HG02884 (cell line): ENCODE measurements around the gene VAV2.

Experiments
- ATAC-seq: cut with Tn5 transposase; IDR thresholded peaks from one replicate; pipeline ENCODE4 v1.9.1; 2021; ENCODE audit warnings: mild to moderate bottlenecking, moderate library complexity; ENCODE audit not compliant: unreplicated experiment

The VAV2 gene

DNA sequence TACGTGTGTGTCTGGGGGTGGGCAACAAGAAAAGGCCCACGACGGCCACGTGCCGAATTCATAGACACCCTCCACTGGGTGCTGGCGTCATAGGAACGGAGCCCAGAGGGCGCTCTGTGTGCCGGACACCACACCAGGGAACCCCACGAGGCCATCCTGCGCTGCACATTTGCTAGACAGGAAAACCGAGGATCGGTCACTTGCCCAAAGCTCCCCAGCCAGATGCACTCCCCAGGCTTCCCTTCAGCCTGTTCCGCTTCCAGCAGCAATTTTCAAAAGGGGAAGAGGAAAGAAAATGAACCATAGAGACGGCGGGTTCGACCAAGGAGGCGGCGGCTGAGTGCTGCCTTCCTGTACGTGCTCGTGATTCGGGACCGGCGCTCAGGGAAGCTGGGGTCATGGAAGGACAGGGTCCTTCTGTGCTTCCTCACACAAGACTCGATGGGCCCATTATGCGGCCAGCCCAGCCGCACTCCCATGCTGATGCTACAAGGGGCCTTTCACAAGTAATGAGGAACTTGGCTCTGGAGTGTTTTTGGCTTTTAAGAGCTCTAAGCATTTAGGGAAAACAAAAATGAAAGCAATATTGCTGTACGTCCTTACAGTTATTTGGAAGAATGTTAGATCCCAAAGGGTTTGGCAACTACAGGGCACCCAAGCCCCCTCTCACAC is 129.4 kb downstream of the VAV2 start:
- ATAC-seq: no peak

- ATAC-seq: no peak
Observed at GRCh38 chr9:133861692-133862091, 130.4 kb downstream of the VAV2 start.

GRCh38 chr9:133861086-133861485 is 131.0 kb downstream of the VAV2 start:
- ATAC-seq: no peak

DNA sequence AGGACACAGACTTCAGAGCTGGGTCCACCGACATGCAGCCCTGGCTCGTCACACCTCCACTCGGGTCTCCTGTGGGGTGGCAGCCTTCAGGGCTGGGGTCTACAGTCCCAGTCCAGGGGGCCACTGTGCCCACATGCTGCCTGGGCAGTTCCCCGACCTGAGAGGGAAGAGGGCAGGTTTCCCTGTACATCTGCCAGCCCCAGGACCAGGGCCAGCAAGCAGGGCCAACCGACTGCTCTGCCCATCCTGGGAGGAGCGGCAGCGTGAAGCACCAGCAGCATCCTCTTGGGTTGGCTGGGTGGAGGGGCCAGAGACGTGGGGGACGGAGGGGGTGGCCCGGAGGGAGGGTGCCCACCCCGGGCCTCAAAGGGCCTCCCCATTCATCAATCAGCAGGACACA is 133.4 kb downstream of the VAV2 start:
- ATAC-seq: no peak

- no peak for ATAC-seq
Observed at GRCh38 chr9:133857639-133858038, 134.5 kb downstream of the VAV2 start.

DNA sequence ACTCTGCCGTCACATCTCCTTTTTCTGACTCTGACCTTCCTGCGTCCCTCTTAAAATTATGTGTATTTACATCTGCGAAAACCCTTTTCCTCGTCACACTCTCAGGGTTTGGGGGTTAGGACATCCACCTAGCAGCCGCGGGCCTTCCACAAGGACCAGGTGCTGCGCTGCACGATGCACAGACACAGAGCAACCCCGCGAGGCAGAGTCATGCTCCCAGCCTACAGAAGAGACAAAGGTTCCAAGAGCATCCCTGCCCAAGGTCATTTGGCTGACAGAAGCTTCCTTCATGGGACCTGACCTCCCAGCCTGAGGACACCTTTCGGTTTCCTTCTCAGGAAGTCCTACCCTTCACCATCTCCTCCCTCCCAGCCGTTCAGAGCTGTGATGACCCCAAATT is 135.3 kb downstream of the VAV2 start:
- ATAC-seq: no peak

DNA sequence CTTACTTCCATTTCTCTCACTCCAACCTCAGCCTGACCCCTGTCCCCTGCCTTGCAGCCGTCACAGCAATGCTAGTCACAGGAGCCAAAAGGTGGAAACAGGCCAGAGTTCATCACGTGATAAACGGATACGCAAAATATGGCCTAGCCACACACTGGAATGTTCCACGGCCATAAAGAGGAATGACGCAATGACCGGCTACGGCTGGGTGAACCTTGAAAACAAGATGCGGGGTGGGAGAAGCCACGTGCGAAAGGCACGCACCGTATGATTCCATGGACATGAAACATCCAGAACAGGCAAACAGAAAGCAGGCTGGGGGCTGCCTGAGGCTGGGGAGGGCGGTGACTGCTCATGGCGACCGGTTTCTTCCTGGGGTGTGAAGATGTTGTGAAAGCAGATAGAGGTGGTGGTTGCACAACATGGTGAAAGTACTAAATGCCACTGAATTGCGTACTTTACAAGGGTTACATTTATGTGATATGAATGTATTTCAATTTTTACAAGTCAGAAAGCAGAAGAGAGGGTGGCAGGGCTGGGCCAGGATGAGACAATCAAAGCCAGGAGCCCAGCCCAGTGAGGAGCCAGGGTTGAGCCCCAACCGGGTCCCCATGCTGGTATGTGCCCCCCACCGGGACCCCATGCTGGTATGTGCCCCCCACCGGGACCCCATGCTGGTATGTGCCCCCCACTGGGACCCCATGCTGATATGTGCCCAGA is 136.2 kb downstream of the VAV2 start:
- no peak for ATAC-seq

DNA sequence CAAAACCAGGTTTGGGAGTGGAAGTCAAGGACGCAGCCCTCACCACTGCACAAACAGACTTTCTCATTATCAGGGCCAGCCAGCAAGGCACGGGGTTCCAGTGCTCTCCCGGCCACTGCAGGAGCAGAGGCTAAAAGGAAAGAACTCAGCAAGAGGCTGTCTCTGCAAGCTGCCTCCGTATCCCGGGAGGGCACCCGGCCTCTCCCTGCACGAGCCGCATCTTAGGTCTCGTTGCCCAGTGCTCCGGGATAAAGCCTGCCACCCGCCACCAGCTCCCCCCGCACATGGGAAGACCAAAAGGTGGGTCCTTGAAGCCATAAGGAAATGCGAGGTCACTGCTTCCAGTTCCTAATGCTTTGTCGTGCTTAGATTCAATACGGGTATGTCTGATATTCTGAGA is 136.8 kb downstream of the VAV2 start:
- no peak for ATAC-seq

- ATAC-seq: no peak
Observed at GRCh38 chr9:133854765-133855164, 137.4 kb downstream of the VAV2 start.

- ATAC-seq: no peak
Observed at GRCh38 chr9:133854048-133854447, 138.1 kb downstream of the VAV2 start.

DNA sequence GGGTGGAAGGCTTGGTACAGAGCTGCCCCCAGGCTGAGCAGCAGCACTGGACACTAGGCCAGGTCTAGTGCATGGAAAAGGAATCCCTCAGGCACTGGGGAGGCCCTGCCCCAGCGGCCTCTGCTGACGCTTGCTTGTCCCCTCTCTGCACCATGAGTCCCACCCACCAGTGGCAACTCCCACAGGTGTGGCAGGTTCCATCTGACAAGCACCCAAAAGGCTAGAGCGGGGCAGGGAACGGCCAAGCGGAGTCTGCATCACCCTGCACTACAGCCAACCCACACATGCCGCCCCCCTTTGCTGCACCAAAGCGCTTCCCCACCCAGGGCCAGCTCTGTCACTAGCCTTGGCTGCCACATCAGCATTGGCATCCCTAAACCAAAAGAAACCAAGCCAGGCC is 138.8 kb downstream of the VAV2 start:
- no peak for ATAC-seq

DNA sequence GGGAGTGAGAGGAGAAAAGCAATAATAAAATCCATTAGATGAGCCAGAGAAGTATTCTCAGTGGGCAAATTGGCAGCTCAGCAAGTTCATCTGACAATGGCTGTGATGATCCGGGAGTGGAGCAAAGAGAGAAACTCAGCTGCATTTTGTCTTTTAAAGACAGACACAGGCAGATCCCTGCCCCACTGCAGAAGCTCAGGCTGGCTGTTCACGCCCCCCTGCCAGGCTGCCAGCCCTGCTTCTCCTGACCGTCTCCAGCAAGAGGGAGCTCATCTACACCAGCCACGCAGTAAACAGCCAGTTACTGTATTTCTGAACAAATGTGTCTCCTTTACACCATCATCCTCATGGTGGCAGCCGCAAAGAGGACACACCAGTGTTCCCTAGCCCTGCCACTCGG is 139.7 kb downstream of the VAV2 start:
- no peak for ATAC-seq

- no peak for ATAC-seq
Observed at GRCh38 chr9:133851693-133852092, 140.4 kb downstream of the VAV2 start.

- ATAC-seq: no peak
Observed at GRCh38 chr9:133850937-133851336, 141.2 kb downstream of the VAV2 start.

- ATAC-seq: no peak
Observed at GRCh38 chr9:133850161-133850560, 142.0 kb downstream of the VAV2 start.

DNA sequence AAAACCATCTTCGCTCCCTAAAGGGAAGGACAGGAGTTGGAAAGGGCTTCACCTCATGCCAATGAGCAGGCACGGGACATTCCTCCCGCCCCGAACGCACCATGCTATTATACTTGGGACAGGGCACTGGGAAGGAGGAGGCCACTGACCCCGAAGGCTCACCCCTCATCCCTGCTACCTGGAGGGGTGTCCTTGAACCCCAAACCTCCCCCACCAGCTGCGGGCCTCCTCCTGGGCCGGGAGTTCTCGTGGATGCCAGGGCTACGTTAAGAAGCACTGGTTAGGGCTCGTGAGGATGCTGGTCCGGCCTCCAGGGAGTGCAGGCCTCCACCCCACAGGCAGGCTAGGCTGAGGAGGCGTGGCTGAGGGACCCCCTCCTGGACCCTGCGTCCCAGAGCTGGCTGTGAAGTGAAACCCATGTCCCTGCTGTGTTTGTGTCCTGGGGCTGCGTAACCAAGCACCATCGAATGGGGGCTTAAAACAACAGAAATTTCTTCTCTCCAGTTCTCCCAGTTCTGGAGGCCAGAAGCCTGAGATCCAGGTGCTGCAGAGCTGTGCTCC is 142.9 kb downstream of the VAV2 start:
- no peak for ATAC-seq

DNA sequence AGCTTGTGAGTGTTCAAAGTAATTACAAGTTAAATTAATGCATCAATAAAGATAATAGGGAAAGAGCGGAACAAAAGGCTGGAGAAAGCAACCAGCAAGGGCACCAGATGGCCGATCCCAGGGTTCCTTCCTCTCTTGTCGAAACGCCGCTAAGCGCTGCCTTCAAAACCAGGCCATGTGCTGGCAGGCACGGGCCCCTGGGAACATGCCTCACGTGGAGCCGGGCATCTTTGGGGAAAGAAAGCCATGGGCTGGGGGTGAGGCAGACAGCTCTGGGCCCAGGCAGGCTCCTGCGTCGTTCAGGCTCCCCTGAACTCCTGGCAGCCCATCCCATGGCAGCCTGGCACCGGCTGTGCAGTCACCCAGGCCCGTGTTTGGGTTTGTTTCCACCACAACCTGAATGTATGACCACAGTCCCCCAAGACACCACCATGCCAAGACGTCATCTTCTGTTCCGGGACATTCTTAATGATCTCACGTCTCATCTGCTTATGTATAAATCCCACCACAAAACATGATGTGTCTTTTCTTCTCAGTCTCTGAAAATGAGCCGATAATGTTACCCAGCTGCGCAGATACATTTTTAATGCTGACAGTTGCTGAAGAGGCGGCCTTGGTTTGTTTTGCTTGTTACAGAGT is 143.5 kb downstream of the VAV2 start:
- no peak for ATAC-seq

GRCh38 chr9:133846483-133847090 is 145.5 kb downstream of the VAV2 start:
- no peak for ATAC-seq

DNA sequence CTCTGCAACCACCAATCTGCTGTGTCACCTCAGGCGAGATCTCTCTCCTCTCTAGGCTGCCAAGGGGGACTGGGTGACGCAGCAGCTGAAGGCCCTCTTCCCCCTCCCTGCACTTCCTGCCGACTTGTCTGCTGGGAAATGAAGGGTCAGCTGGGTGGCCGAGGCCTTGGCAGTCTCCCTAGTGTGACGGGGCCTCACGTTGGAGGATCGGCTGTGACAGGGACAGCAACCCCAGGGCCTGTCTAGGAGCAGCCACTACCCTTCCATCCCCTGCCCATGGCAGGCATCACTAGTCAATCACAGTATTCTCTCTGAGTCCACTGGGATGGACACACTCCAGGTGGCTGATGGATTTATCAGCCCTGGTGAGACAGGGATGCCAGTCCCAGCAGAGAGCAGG is 146.7 kb downstream of the VAV2 start:
- ATAC-seq: no peak

DNA sequence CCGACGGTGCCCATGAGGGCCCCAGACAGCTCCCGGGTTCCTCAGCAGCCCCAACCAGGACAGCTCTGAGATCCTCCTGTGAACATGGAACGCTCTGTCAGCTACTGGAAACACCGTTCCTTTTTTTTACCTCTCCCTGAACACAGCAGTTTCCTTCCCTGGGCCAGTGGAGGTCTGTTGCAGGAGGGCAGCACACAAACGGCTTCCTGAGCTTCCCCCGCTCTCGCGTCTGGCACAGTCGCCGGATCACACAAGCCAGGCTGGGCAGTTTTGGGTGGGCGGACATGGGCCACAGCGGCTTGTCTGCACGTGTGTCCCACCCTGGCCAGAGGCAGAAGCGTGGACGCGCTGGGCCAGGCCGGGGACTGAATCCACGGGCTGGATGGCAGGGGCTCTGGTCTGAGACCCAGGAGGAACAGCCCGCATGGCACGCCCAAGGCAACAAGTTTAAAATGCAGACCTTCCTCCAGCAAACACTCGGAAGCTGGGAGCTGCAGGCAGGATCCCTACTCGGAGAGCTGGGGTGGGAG is 147.2 kb downstream of the VAV2 start:
- ATAC-seq: no peak

DNA sequence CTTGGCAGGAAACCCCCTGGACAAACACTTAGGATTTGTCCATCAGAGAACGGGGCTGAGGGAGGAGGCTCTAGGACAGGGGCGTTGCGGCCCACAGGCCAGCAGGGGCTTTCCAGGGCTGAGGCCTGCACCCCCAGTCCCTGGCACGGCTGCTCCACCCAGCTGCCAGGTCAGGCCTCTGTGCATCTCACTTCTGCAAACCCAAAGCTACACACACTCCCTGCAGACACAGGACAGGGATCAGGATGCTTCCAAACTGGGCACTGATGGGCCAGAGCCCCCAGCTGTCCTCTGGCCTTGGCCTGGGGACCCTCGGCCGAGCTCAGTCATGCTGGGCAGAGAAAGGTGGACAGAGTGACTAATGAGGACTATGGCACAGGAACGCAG is 147.7 kb downstream of the VAV2 start:
- no peak for ATAC-seq
